ENCODE data around the gene SPRR2G.
"Not testable (repeated sequence)": the region's sequence is repeated elsewhere in the genome, so short reads cannot be mapped to it uniquely, and the experiment has no call there.

SPRR2G gene

DNA sequence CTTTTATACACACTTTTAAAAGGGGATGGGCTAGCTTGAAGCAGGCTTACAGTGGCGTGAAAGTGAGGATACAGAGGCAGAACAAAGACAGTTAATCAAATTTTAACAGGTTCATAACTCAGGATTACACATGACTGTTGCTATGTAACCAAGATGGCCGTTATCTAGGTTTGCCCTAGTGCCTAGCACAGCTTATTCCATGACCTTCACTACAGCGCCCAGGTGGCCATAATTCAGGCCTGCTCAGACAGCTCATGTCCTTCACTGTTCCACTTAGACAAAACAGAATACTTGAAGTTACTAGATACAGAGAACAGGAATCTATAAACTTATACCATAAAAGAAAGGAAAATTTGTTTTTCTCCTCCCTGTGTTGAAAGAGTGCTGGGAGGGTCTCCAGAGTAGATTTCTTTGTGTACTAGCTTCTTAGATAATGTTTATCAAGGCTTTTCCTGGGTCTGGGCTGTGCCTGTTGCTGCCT, 31.2 kb downstream of the SPRR2G start:
- no peak for DNase-seq (ENCODE audit: low read depth, low spot score)
- in situ Hi-C loops (cut with HindIII; ENCODE audit: low sequenced_read_pairs) = no loop called here
- no peak for TF ChIP-seq CTCF (IDR thresholded peaks at IDR 0.05; ENCODE audit: low read depth, low read length)
- no peak overlapping the region for H3K4me3 ChIP-seq (ENCODE audit: low read depth, low read length)

DNA sequence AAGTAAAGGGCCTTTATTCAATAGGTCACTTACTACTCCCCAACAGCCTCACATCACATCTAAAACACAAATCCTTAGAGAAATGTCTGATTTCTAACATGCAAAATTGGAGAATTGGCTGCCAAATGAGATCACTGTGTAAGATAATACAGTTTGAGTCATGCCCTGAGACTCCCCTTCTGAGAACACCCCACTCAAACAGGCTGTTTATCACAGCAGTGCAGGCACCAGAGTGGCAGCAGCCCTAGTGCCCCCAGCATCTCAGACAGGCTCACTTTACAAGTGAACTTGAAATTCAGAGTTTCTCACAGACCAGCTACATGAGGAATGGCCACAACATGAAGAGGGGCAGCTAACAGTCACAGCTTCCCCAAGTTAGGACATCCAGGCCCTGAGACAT, 35.4 kb downstream of the SPRR2G start:
- H3K4me3 ChIP-seq (ENCODE audit: low read depth, low read length); DNase-seq (ENCODE audit: low read depth, low spot score); in situ Hi-C loops (cut with HindIII; ENCODE audit: low sequenced_read_pairs): not testable (repeated sequence)

DNA sequence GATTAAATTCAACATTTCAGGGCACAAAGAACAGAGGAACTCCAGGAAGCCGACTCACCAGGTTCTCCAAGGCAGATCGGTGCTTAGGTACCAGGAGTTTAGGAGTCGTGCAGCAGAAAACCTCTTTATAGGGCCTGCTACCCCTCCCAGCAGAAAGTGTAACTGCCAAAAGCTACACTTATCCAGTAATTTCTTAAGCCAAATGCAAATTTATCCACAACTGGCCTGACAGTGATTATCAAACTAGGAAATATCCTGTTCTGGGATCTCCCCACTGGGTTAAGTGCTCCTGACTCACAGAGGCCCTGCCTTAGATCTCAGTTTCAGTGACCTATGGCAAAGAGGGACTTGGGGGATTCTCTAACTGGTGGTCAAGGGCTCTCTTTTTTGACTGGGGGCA, 37.3 kb downstream of the SPRR2G start, which contains the start of gene SPRR2F:
Gene SPRR2F, minus strand, starts transcription at position 101 of the 400 bp plus-strand sequence. CDS start 783 bp downstream, outside the sequence.
- no peak within 1 kb of the TSS for H3K4me3 ChIP-seq (ENCODE audit: low read depth, low read length)
- in situ Hi-C loops (cut with HindIII; ENCODE audit: low sequenced_read_pairs) = no loop called here
- DNase-seq (ENCODE audit: low read depth, low spot score) = no peak
- no peak for TF ChIP-seq CTCF (IDR thresholded peaks at IDR 0.05; ENCODE audit: low read depth, low read length)

DNA sequence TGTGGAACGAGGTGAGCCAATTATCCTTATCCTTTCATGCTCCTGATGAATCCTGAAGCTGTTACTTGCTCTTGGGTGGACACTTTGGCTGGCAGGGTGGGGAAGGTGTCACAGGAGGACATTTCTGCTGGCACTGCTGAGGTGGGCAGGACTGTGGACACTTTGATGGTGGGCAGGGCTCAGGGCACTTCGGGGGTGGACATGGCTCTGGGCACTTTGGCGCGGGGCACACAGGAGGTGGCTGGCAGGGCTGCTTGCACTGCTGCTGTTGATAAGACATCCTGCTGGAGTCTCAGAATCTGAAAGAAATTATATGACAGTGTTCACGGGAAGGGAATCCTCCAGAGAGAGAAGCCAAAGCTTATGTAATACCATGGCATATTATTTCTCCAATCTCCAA, 38.2 kb downstream of the SPRR2G start:
- DNase-seq (ENCODE audit: low read depth, low spot score); H3K4me3 ChIP-seq (ENCODE audit: low read depth, low read length); in situ Hi-C loops (cut with HindIII; ENCODE audit: low sequenced_read_pairs): not testable (repeated sequence)

- no peak for TF ChIP-seq CTCF (IDR thresholded peaks at IDR 0.05; ENCODE audit: low read depth, low read length)
- peak; percentile 53 for DNase-seq (ENCODE audit: low read depth, low spot score)
- no peak overlapping the region for H3K4me3 ChIP-seq (ENCODE audit: low read depth, low read length)
- in situ Hi-C loops (cut with HindIII; ENCODE audit: low sequenced_read_pairs) = no loop called here
These were observed 50.4 kb downstream of the SPRR2G start for GRCh38 chr1:153100245-153100644.
